K562 (cell line): Measurements from ENCODE around the gene B3GALT6. TPM values are rescaled to one million over a fixed set of nuclear protein-coding genes. Genes with fewer than 3 reads are reported as not detected.
A peak's percentile ranks its signal among the peaks of the same experiment; 100 is the strongest.

ENCODE experiments used
- CHD4 ChIP-seq: fragments of 200-600 bp; sonication (generic); IDR thresholded peaks from 3 replicates; pipeline ENCODE4 v1.6.1; 2012; ENCODE audit warnings: low read depth, mild to moderate bottlenecking, mixed read lengths, low read length, inconsistent platforms; ENCODE audit not compliant: insufficient read depth, insufficient replicate concordance, poor library complexity, severe bottlenecking
- E2F3 ChIP-seq: fragments of 250-450 bp; sonication (Bioruptor Pico); IDR thresholded peaks from 2 replicates; pipeline ENCODE4 v1.4.0; 2020; ENCODE audit warnings: mild to moderate bottlenecking
- E2F4 ChIP-seq: sonication (generic); formaldehyde crosslinking; IDR thresholded peaks from 2 replicates; pipeline ENCODE4 v1.8.0; 2022; ENCODE audit warnings: mild to moderate bottlenecking, low read depth, missing genetic modification reagents
- MCM5 ChIP-seq: fragments of 450-650 bp; IDR thresholded peaks from 2 replicates; pipeline ENCODE4 v1.6.1; 2016; ENCODE audit warnings: low read depth
- MECOM ChIP-seq: fragments of 250-450 bp; sonication (Bioruptor Pico); IDR thresholded peaks from 2 replicates; pipeline ENCODE4 v1.8.0; 2022; ENCODE audit warnings: inconsistent platforms
- MEIS2 ChIP-seq: fragments of 450-650 bp; IDR thresholded peaks from 2 replicates; pipeline ENCODE4 v1.6.1; 2014; ENCODE audit warnings: mild to moderate bottlenecking; ENCODE audit not compliant: partially characterized antibody
- RBM15 ChIP-seq: fragments of 200-400 bp; formaldehyde crosslinking; IDR thresholded peaks from 2 replicates; pipeline ENCODE4 v1.6.1; 2018; ENCODE audit warnings: mild to moderate bottlenecking, low read length, moderate library complexity; ENCODE audit not compliant: insufficient read depth
- SUPT5H ChIP-seq: fragments of 450-650 bp; IDR thresholded peaks from 2 replicates; pipeline ENCODE4 v1.6.1; 2016
- TCFL5 ChIP-seq: fragments of 250-450 bp; sonication (Bioruptor Pico); conservative IDR thresholded peaks from 2 replicates; pipeline ENCODE4 v1.6.1; 2021; ENCODE audit warnings: mild to moderate bottlenecking, moderate library complexity, matching md5 sums
- ZBTB2 ChIP-seq: fragments of 450-650 bp; IDR thresholded peaks from 2 replicates; pipeline ENCODE4 v1.6.1; 2016; ENCODE audit warnings: antibody characterized with exemption
- ZBTB9 ChIP-seq: fragments of 450-650 bp; formaldehyde crosslinking; IDR thresholded peaks from 2 replicates; pipeline ENCODE4 v1.4.0; 2020; ENCODE audit warnings: mild to moderate bottlenecking, moderate library complexity
- ZNF282 ChIP-seq: sonication (generic); formaldehyde crosslinking; IDR thresholded peaks from 2 replicates; pipeline ENCODE4 v1.8.1; 2023; ENCODE audit warnings: missing genetic modification reagents
- ZNF696 ChIP-seq: fragments of 250-450 bp; sonication (Bioruptor Pico); conservative IDR thresholded peaks from 2 replicates; pipeline ENCODE4 v1.4.0; 2020; ENCODE audit warnings: mild to moderate bottlenecking, moderate library complexity
- polyA plus RNA-seq, 8 experiments: library from polyadenylated mRNA; depleted of rRNA in 4 of 8; stranded (reverse) in 5 of 8; unstranded in 3 of 8; fragments of >200 nt; fragmentation: Nextera tagmentation in 2 of 8; fragmentation: Illumina TruSeq in 1 of 8; extraction: Ambion mirVana in 2 of 8; extraction: Trizol in 1 of 8; gene quantifications; 2 replicates each; pipeline versions ENCODE4 v1.2.1 to v1.2.3, GENCODE V29; 2011 to 2014; ENCODE audit warnings: inconsistent platforms in 1 of 8, missing spikeins in 1 of 8
- total RNA-seq, 7 experiments: library from RNA; depleted of rRNA in 6 of 7; stranded (reverse); fragments of >200 nt in 6 of 7; fragmentation: Illumina TruSeq in 2 of 7; extraction: Trizol in 2 of 7; gene quantifications; 2 replicates each; pipeline versions ENCODE4 v1.2.1 to v1.2.3, GENCODE V29; 2011 to 2021; ENCODE audit warnings: low replicate concordance in 1 of 7

The B3GALT6 gene
- total and polyA plus RNA-seq, 9 of the 15 experiments (the other 6 are each of a cell fraction or from before 2014, with no cell fraction given): 0.68 to 29.8 (median 9.9) TPM

GRCh38 chr1:1185101-1185765 lies 46.8 kb upstream of the B3GALT6 start (continued):
- TF ChIP-seq E2F4 (CRISPR knock-in tag): no peak
- no peak for TF ChIP-seq ZNF282
- no peak for TF ChIP-seq CHD4
- TF ChIP-seq TCFL5 (CRISPR knock-in tag): no peak
- no peak for TF ChIP-seq ZBTB2
- no peak for TF ChIP-seq E2F3
- no peak for TF ChIP-seq ZNF696 (CRISPR knock-in tag)
- no peak for TF ChIP-seq MECOM (CRISPR knock-in tag)
- 0 out of 2 replicates have a peak, but pooled peaks have one; percentile 46 for TF ChIP-seq SUPT5H
- no peak for TF ChIP-seq MCM5
- no peak for TF ChIP-seq MEIS2
- TF ChIP-seq RBM15: no peak
- TF ChIP-seq ZBTB9 (CRISPR knock-in tag): no peak
